ENCODE measurements around the gene EEIG1. TPM values are rescaled to one million over a fixed set of nuclear protein-coding genes. Genes with fewer than 3 reads are reported as not detected.

Gene EEIG1
- total and polyA plus RNA-seq, 8 donors = 28.2 to 67.3 (median 38.8) TPM

DNA sequence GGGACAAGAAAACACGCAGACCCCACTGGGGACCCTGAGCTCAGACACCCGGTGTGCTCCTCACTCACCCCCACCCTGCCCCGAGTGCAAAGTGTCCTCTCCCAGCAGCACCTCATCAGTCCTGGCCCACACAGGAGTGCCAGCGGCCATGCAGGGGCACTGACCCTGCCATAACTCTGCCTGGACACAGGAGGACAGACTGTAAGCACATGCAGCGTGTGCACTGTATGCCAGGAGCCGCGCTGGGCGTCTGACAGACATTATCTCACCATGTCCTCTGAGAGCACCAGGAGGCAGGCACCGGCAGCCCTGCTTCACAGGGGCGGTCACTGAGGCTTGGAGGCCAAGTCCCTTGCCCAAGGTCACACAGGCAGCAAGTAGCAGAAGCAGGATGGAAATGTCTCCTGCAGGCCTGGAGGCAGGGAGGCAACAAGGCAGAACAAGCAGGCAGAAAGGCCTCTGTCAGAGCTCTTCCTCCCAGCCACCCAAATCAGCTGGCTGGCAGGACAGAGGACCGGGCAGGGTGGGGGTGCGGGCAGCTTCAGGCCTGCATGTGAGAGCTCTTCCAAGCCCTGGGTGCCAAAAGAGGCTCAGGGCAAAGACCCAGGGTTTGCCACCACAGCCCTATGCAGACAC, 8.4 kb downstream of the EEIG1 start:
- H3K27ac ChIP-seq = peak overlapping the region in 1 of 2 donors; percentile 16
- no peak for DNase-seq
- H3K9me3 ChIP-seq = no peaks in the 10 kb centered on the region
- ATAC-seq = no peak
- intact Hi-C loops (cut with DNase I) = no loop called here
- H3K4me3 ChIP-seq = no peak overlapping the region
- peaks cover 62 to 95% of the 10 kb centered on the region in 2 donors for H3K4me1 ChIP-seq
- TF ChIP-seq, protein P1, sequence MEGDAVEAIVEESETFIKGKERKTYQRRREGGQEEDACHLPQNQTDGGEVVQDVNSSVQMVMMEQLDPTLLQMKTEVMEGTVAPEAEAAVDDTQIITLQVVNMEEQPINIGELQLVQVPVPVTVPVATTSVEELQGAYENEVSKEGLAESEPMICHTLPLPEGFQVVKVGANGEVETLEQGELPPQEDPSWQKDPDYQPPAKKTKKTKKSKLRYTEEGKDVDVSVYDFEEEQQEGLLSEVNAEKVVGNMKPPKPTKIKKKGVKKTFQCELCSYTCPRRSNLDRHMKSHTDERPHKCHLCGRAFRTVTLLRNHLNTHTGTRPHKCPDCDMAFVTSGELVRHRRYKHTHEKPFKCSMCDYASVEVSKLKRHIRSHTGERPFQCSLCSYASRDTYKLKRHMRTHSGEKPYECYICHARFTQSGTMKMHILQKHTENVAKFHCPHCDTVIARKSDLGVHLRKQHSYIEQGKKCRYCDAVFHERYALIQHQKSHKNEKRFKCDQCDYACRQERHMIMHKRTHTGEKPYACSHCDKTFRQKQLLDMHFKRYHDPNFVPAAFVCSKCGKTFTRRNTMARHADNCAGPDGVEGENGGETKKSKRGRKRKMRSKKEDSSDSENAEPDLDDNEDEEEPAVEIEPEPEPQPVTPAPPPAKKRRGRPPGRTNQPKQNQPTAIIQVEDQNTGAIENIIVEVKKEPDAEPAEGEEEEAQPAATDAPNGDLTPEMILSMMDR (IDR thresholded peaks at IDR 0.05) = no peak
- H3K27me3 ChIP-seq = no peaks in the 10 kb centered on the region
- no peaks in the 10 kb centered on the region for H3K36me3 ChIP-seq

DNA sequence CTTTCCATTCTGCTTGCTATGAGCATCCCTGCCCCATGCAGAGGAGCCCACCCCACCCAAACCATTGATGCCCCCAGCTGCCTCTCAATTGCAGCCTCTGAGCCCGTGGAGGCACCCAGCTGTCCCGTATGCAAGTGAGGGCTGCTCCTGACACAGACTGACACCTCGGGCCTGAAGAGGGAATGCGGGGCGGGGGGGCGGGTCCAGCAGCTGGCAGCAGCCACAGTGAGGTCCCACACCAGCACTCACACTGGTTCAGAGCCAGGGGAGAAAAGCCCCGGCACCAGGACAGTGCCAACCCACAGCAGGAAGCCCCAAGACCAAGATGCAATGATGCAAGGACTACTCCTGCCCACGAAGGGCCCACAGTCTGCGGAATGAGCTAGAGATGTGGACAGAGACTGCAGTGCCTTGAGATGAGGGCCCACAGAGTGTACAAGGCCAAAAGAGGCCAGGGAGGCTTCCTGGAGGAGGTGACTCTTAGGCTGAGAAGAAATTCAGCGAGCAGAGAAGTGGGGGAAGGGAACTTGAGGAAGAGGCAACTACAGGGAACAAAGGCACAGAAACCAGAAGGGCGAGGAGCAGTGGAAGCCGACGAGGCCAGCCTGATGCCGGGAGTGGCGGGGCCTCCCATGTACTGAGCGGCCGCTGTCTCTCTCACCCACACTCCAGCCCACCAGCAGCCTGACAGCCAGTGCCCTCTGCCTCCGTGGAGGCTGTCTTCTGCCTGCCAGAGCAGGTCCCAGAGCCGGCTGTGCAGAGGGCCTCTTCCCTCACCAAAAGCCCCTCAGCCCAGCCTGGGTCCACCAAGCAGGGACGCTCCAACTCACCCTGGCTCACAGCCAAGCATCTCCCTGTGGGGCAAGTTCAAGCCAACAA, 9.2 kb downstream of the EEIG1 start:
- Histone ChIP-seq H3K27ac (peak overlapping the region in 1 of 2 donors; percentile 16), H3K4me3 (no peak overlapping the region), H3K27me3 (no peaks in the 10 kb centered on the region), H3K4me1 (peaks cover 60 to 95% of the 10 kb centered on the region in 2 donors), H3K36me3 (no peaks in the 10 kb centered on the region), H3K9me3 (no peaks in the 10 kb centered on the region)
- ATAC-seq = no peak
- intact Hi-C loops (cut with DNase I) = no loop called here
- TF ChIP-seq, protein P1 (IDR thresholded peaks at IDR 0.05) = no peak
- DNase-seq = no peak

DNA sequence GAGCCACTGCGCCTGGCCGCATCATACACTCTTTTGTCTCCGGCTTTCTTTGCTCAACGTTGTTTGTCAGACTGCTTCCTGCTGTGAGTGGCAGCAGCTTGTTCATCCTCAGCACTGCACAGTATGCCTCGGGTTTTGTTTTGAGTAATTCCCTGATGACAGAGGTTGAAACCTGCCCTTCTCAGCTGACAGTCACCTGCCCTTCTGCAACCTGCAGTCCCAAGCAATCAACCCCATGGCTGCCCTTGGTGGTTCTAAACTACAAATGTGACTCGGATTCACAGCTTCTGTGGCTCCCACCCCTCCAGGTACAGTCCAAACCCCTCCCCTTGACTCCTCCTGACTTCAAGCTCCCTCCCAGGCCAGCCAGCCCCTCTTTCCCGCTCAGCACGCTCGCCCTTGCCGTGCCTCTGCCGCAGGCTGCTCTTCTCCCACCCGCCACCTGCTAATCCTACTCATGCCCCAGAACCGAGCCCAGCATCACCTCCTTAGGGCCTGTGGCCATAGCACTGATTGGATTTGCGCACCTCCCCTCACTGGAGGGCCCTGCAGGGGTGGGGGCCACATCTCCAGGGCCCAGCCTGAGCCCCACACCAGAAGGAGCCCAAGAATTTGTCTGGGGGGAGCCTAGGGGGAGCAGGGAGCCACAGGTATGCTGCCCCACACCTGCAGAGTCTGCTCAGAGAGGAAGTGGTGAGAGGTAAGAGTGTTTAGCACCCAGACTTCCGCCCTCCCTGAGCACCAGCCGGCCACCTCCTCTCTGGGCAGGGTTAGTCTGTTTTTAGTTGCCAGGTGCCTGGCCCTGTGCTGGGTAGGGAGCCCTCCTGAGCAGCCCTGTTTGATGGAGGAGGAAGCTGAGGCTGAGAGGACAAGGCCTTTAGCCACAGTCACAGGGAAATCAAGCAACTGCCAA, 10.1 kb downstream of the EEIG1 start:
- no peaks in the 10 kb centered on the region for H3K9me3 ChIP-seq
- no peaks in the 10 kb centered on the region for H3K36me3 ChIP-seq
- peaks cover 61 to 95% of the 10 kb centered on the region in 2 donors for H3K4me1 ChIP-seq
- TF ChIP-seq, protein P1 (IDR thresholded peaks at IDR 0.05) = no peak
- no peak for ATAC-seq
- H3K27me3 ChIP-seq = no peaks in the 10 kb centered on the region
- peak overlapping the region; percentile 18 to 73 for H3K27ac ChIP-seq
- intact Hi-C loops (cut with DNase I) = no loop called here
- no peak for DNase-seq
- no peak overlapping the region for H3K4me3 ChIP-seq

DNA sequence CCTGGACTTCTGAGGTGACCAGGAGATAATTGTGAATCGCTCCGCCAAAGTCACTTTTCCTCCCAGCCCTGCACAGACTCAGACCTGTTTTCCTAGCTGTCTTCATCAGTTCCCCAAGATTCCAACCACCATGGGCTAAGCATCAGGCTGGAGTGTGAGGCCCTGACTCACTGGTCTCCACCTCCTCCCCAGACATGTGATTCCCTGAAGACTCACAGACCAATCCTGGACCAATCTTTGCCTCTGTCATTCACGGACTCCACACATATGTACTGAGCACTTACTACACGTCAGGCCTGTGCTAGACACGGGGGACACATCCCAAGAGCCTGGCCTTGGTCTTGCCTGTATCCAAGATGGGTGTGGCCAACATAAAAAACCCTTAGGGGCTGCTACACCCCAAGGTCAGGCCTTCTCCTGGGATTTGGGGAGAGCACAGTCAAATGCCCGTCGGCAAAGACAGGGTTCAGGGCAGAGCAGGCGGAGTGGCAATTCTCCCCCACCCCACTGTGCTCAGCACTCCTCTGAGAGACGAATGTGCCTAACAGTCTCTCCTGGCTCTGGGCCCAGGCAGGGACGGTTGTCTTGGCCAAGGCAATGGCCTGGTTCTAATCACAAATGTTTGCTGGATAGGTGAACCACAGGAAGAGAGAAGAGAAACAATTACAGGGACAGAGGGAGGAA, 11.9 kb downstream of the EEIG1 start:
- intact Hi-C loops (cut with DNase I) = no loop called here
- H3K4me1 ChIP-seq = peaks cover 54 to 95% of the 10 kb centered on the region in 2 donors
- H3K9me3 ChIP-seq = no peaks in the 10 kb centered on the region
- TF ChIP-seq, protein P1 (IDR thresholded peaks at IDR 0.05) = no peak
- H3K36me3 ChIP-seq = no peaks in the 10 kb centered on the region
- DNase-seq (no peak), ATAC-seq (peak; percentile 11)
- no peak overlapping the region for H3K4me3 ChIP-seq
- H3K27me3 ChIP-seq = no peaks in the 10 kb centered on the region
- H3K27ac ChIP-seq = peak overlapping the region; percentile 25 to 73

Measured in left lung (tissue), 10 donors.